ENCODE measurements around the gene BLOC1S1.

The BLOC1S1 gene

GRCh38 chr12:55728186-55728938 lies 12.5 kb downstream of the BLOC1S1 start:
- DNase-seq (ENCODE audit: low spot score): no peak

- DNase-seq (ENCODE audit: low spot score): peak; percentile 77
Observed at GRCh38 chr12:55728939-55729818, 13.3 kb downstream of the BLOC1S1 start, which contains the start of gene CD63. TSS of gene CD63 (minus strand) at chr12:55729009. CDS start at chr12:55728341, 668 bp downstream.

- no peak for DNase-seq (ENCODE audit: low spot score)
Observed at GRCh38 chr12:55729819-55730818, 14.3 kb downstream of the BLOC1S1 start.

DNA sequence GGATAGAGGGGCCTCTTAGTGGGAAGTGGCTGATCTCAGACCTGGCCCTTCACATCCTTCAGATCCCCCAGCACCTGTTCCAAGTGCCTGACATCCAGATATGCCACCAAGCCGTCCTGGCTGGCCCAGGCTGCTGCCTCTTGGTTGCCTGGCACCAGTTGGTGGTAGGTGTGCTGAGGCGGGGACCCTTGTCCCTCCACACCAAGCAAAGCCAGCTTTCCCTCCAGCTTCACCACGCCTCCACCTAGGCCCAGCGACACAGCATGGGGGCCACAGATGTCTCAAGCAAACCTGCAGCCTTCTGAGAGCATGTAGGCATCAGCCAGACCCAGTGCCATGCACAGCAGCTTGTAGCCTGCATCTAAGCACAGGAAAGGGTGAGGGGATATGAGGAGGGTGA lies 16.4 kb downstream of the BLOC1S1 start:
- DNase-seq (ENCODE audit: low spot score): no peak

GRCh38 chr12:55733021-55733555 lies 17.2 kb downstream of the BLOC1S1 start:
- DNase-seq (ENCODE audit: low spot score): no peak

- DNase-seq (ENCODE audit: low spot score): no peak
Observed at GRCh38 chr12:55733858-55734257, 18.0 kb downstream of the BLOC1S1 start.

DNA sequence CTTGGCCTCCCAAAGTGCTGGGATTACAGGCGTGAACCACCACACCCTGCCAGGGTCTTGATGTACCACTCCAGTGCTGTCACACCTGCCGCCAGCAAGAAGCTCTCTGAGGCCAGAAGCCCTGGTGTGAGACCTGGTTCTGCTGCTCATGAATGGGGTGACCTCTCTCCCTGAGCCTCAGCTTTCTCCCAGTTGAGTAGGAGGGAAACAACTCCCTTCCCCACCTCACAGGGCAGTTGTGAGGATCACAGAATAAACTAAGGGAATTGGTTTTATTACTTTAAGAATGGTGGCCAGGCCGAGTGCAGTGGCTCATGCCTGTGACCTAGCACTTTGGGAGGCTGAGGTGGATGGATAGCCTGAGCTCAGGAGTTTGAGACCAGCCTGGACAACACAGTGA lies 18.7 kb downstream of the BLOC1S1 start:
- no peak for DNase-seq (ENCODE audit: low spot score)

- DNase-seq (ENCODE audit: low spot score): no peak
Observed at GRCh38 chr12:55736076-55736475, 20.2 kb downstream of the BLOC1S1 start.

GRCh38 chr12:55736780-55737580 lies 21.1 kb downstream of the BLOC1S1 start:
- no peak for DNase-seq (ENCODE audit: low spot score)

DNA sequence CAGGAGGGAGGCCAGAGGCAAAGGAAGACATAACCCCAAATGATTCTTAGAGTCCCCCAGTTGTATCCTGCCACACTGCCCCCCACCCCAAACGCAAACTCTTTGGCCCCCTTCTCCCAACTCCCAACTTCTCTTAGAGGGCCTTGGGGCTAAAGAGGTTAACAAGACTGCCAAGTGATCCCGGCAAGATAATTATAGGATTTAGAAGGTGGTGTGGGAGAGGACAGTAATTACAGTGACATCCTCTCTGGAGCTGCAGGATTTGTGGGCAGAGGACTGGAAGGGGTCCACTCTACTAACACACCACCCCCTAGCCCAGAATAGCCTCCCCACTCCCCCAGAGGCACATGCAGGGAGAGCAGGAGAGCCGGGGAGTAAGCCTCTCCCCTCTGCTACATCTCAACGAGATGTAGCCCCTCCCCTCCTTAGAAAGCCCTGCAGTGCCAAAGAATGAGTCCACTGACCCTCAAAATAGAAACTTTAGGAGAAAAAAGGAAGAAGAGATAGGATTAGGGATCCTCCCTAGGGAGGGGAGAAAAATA lies 21.8 kb downstream of the BLOC1S1 start:
- no peak for DNase-seq (ENCODE audit: low spot score)

- peak; percentile 89 for DNase-seq (ENCODE audit: low spot score)
Observed at GRCh38 chr12:55738123-55739024, 22.5 kb downstream of the BLOC1S1 start.

DNA sequence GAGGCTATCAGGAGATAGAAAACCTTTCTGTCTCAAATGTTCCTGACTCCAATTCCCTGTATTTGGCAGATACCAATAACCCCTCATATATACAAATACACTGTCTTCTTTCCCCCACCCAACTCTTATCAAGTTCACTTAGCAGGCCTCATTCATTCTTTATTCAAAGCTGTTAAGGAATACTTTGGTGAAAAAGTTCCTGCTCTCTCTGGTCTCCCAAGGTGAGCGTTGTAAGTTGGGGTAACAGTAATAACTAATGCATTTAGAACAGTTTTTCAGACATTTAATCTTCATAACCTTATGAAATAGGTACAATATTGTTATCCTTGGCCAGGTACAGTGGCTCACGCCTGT lies 23.2 kb downstream of the BLOC1S1 start:
- DNase-seq (ENCODE audit: low spot score): no peak

DNA sequence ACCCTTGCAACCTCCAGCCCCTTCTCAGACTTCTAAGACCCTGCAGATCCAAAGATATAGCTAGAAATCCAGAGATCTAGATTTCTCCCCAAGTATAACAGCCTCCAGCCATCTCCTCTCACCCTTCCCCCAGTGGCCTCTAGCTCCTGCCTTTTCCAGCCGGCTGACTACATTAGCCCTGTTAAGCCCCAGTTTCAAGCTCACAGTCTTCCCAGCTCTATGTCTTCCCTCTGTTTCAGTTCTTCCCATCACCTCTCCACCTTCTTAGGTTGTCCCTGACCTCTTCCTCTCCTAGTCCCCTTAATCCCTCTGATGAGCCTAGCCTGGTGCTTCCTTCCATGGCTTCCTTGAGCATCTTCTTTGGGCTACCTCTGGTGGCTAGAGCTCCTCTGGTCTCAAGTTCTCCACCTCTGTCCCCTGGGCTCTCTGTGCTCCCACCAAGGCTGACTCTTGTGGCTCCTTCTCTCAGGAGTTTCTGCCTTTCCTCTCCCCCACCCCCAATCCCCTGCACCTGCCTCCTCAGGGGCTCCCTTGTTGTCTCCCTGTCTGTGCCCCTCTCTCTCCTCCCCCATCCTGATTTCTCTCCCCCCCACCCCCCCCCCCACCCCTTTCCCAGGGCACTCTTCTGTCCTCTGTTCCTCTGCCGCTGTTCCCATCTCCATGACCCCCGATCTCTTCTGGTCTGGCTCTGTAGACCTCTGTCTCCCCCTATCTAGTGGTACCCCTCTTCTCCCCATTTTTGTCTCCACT lies 26.3 kb downstream of the BLOC1S1 start:
- no peak for DNase-seq (ENCODE audit: low spot score)

DNA sequence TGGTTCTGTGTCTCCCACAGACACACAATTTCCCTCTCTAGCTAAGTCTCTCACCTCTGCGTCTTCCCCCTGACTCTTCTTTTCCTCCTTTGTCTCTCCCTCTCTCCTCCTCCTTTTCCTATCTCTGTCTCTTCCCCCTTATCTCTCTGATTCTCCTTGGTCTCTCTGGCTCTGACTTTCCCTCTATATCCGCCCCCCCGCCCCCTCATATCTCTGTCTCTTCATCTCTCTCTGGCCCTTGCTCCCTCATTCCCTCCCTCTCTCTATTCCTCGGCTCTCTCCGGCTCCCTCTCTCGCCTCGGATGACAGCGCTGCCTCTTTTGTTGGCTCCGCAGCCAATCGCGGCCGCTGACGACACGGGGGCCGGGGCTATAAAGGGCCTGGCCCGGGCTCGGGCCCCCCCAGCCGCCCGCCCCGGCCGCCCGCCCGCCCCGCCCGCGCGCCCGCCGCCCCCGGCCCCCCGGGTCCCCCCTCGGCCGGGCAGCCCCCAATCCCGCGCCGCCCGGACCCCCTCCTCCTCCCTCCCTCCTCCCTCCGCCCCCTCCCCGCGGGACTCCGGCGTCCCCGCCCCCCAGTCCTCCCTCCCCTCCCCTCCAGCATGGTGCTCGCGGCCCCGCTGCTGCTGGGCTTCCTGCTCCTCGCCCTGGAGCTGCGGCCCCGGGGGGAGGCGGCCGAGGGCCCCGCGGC lies 27.0 kb downstream of the BLOC1S1 start, which contains the start of gene GDF11:
Gene GDF11 (plus strand): TSS at position 404 of the 687 bp plus-strand sequence. CDS start 195 bp downstream, at position 599.
- DNase-seq (ENCODE audit: low spot score): peak; percentile 71

DNA sequence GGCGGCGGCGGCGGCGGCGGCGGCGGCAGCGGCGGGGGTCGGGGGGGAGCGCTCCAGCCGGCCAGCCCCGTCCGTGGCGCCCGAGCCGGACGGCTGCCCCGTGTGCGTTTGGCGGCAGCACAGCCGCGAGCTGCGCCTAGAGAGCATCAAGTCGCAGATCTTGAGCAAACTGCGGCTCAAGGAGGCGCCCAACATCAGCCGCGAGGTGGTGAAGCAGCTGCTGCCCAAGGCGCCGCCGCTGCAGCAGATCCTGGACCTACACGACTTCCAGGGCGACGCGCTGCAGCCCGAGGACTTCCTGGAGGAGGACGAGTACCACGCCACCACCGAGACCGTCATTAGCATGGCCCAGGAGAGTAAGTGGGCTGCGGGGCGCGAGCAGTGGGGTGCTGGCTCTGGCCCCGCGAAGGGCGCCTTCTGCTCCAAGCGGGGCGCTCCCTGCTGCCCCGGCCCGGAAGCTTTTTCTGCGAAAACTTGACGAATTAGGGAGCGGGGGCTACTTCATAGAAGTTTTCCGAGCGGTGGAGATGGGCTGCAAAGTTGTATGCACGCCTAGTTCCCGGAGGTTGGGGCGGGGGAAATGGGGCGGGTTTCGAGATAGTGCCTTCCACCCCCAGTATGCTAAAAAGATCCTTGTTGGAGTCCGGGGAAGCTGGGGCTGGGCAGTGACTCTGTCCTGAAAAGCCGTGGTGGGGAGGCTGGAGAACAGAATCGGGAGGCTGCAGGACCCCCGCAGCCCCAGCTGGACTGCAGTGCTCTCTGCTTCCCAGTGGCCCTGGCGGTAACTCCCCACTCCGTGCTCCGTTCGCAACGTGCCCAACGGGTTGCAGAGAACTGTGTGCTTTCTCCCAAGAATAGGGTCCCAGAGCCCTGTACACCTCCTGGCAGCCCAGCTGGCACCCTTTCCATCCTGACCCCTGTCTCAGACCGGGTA lies 27.8 kb downstream of the BLOC1S1 start:
- peak; percentile 42 for DNase-seq (ENCODE audit: low spot score)

- no peak for DNase-seq (ENCODE audit: low spot score)
Observed at GRCh38 chr12:55744340-55745030, 28.6 kb downstream of the BLOC1S1 start.

All from activated CD4-positive, alpha-beta T cell treated with anti-CD3 and anti-CD28 coated beads, Interleukin-2, Interleukin-4, amounts not matched to agents 100 ng/mL and 50 ng/mL, durations not matched to agents 16 hours and 8 hours (primary cell).